Endothelial cell (in vitro differentiated cells): ENCODE measurements around the gene WDR77. TPM values are rescaled to one million over a fixed set of nuclear protein-coding genes. Genes with fewer than 3 reads are reported as not detected.

Experiments
- DNase-seq: peaks from one replicate; pipeline ENCODE4 v3.0.0; 2021; ENCODE audit warnings: low spot score
- H3K27ac Mint-ChIP-seq: one replicate; pipeline ENCODE4 v1.8.0; 2021; ENCODE audit warnings: mixed read lengths, inconsistent platforms; ENCODE audit not compliant: unreplicated experiment
- H3K27me3 Mint-ChIP-seq: one replicate; pipeline ENCODE4 v1.8.0; 2021; ENCODE audit warnings: mild to moderate bottlenecking, moderate library complexity, mixed read lengths, inconsistent platforms; ENCODE audit not compliant: unreplicated experiment
- H3K36me3 Mint-ChIP-seq: one replicate; pipeline ENCODE4 v1.8.0; 2021; ENCODE audit warnings: mild to moderate bottlenecking, low read depth, mixed read lengths, inconsistent platforms; ENCODE audit not compliant: unreplicated experiment
- H3K4me1 Mint-ChIP-seq: one replicate; pipeline ENCODE4 v1.8.0; 2021; ENCODE audit warnings: mild to moderate bottlenecking, mixed read lengths, inconsistent platforms; ENCODE audit not compliant: unreplicated experiment
- H3K4me3 Mint-ChIP-seq: one replicate; pipeline ENCODE4 v1.8.0; 2021; ENCODE audit warnings: mild to moderate bottlenecking, mixed read lengths, inconsistent platforms; ENCODE audit not compliant: unreplicated experiment
- H3K9me3 Mint-ChIP-seq: one replicate; pipeline ENCODE4 v1.8.0; 2021; ENCODE audit warnings: mixed read lengths, inconsistent platforms; ENCODE audit not compliant: unreplicated experiment
- total RNA-seq: library from RNA; stranded (reverse); fragmentation: NEBNext Ultra II Directional; extraction: Animal tissue kit (Norgen Biotek cat#: 25700); gene quantifications from one replicate; pipeline ENCODE4 v1.2.1, GENCODE V29; 2021; ENCODE audit not compliant: unreplicated experiment
- TF ChIP-seq, protein P1 (sequence below): fragments of 200-600 bp; sonication (generic); IDR thresholded peaks from one replicate; pipeline ENCODE4 v1.5.0; 2021; ENCODE audit warnings: antibody characterized with exemption; ENCODE audit not compliant: unreplicated experiment

Gene WDR77
- total RNA-seq, 1 donor from 2014 or later: 46.2 TPM

DNA sequence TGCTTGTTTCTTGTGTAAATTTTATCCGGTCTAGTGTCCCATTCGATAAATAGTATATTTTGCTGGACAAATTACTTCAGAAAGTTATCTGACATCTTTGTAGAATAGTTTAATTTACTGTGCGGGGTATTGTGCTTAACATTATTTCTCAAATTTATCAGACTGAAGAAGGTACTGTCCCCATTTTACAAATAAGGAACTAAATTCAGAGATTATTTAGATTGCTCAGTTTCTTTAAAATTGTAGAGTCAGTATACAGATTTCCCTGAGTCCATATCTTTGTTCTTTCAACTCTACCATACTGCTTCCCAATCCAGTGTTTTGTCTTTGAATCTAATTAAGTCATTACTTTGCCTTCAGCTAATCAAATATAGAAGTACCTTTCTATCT lies 6.6 kb upstream of the WDR77 start:
- H3K4me1 Mint-ChIP-seq: peaks cover 6% of the 10 kb centered on the region

DNA sequence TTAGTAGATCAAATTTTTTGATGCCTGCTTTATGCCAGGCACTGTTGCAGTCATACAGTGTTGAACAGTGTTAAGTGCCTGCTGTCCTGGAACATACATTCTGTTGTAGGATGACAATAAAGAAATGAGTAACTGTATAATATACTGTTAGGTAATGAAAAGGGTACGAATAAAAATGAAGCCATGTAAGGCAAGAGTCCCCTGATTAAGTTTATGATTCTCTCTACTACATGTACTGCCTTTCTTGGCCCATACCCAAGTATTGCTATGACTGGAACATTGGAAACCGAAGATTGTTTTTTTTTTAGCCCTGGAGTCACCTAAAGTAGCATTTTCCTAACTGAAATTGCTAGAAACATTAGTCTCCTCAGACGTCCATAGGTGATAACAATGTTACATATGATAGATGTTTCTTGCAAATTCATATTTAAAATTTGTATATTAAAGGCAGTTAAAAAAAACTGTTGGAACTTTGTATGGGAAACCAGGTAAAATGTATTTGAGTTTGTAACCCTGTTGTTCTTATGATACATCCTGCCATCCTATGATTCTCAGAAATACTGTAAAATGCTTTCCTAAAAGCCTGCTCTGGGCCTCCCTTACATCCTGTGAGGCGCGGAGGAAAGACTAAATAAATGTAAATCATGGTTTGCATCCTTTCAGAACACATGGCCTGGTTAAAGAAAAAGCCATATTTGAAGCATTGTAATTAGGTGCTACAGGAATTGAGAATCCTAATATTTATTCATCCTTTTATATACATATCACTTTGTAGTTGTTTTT lies 6.0 kb upstream of the WDR77 start:
- Mint-ChIP-seq H3K36me3 (peaks cover 9% of the 10 kb centered on the region), H3K27ac (no peak overlapping the region), H3K4me3 (no peak overlapping the region), H3K27me3 (peaks cover under 1% of the 10 kb centered on the region), H3K4me1 (peaks cover 6% of the 10 kb centered on the region), H3K9me3 (no peaks in the 10 kb centered on the region)
- no peak for DNase-seq
- TF ChIP-seq, protein P1, sequence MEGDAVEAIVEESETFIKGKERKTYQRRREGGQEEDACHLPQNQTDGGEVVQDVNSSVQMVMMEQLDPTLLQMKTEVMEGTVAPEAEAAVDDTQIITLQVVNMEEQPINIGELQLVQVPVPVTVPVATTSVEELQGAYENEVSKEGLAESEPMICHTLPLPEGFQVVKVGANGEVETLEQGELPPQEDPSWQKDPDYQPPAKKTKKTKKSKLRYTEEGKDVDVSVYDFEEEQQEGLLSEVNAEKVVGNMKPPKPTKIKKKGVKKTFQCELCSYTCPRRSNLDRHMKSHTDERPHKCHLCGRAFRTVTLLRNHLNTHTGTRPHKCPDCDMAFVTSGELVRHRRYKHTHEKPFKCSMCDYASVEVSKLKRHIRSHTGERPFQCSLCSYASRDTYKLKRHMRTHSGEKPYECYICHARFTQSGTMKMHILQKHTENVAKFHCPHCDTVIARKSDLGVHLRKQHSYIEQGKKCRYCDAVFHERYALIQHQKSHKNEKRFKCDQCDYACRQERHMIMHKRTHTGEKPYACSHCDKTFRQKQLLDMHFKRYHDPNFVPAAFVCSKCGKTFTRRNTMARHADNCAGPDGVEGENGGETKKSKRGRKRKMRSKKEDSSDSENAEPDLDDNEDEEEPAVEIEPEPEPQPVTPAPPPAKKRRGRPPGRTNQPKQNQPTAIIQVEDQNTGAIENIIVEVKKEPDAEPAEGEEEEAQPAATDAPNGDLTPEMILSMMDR: no peak

More for the DNA sequence above, 6.6 kb upstream of the WDR77 start:
- Mint-ChIP-seq H3K27ac (no peak overlapping the region), H3K27me3 (no peaks in the 10 kb centered on the region), H3K9me3 (no peaks in the 10 kb centered on the region), H3K4me3 (no peak overlapping the region), H3K36me3 (peaks cover 9% of the 10 kb centered on the region)
- TF ChIP-seq, protein P1: no peak
- no peak for DNase-seq

DNA sequence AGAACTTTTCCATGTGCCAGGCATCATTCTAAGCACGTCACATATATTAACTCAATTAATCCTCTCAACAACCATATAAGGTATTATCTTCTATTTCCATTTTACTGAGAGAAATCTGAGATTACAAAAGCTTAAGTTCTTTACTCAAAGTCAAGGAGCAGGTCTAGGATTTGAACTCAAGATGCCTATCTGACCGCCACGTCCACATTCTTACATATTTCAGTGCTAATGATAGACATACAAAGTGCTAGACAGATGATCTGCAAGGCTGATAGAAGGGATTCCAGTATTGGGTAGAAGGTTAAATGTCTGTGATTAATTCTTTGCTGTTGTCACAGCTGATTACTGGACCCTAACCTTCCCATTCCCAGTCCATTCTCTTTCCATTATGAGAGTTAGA lies 4.7 kb upstream of the WDR77 start:
- H3K36me3 Mint-ChIP-seq: peaks cover 4% of the 10 kb centered on the region

DNA sequence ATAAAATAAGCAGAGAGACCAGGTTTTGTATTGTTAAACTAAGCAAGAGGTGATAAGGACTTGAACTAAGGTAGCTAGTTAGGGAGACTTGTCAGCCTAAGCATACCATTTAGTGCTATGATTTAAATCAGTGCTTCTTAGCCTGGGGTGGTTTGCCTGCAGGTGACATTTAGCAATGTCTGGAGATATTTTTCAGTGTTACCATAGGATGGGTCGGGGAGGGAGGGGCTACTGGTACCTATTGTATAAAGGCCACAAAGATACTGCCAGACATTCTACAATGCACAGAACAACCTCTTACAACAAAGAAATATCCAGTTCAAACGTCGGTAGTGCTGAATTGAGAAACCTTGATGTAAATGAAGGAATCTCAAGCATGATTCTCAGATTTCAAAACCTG lies 3.5 kb upstream of the WDR77 start:
- TF ChIP-seq, protein P1: no peak
- no peak for DNase-seq
- H3K4me3 Mint-ChIP-seq: no peak overlapping the region
- no peak overlapping the region for H3K27ac Mint-ChIP-seq
- H3K4me1 Mint-ChIP-seq: peaks cover 26% of the 10 kb centered on the region
- H3K9me3 Mint-ChIP-seq: no peaks in the 10 kb centered on the region
- H3K27me3 Mint-ChIP-seq: peaks cover 7% of the 10 kb centered on the region
- H3K36me3 Mint-ChIP-seq: no peaks in the 10 kb centered on the region

More for the DNA sequence above, 4.7 kb upstream of the WDR77 start:
- Mint-ChIP-seq H3K27ac (peak overlapping the region; percentile 1), H3K9me3 (no peaks in the 10 kb centered on the region), H3K4me3 (no peak overlapping the region), H3K27me3 (peaks cover 4% of the 10 kb centered on the region), H3K4me1 (peaks cover 16% of the 10 kb centered on the region)
- TF ChIP-seq, protein P1: no peak
- DNase-seq: no peak

DNA sequence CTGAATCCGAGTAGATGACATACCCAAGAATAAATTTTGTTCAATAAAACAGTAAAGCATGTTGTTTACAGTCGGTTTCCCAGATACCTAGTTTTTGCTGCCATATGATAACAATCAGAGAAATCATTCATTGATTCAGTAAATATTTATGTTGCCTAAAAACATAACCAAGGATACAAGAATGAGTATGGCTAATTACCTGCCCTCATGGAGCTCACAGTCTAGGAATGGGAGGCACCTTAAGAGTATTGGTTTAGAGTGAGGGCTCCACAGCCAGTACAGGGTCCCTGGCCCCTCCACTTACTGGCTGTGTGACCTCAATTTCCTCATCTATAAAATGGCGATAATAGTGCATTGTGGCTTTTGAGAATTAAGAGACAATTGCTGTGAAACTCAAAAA lies 1.1 kb upstream of the WDR77 start:
- Mint-ChIP-seq H3K9me3 (no peaks in the 10 kb centered on the region), H3K36me3 (peaks cover 13% of the 10 kb centered on the region), H3K4me1 (peaks cover 40% of the 10 kb centered on the region), H3K27me3 (peaks cover 7% of the 10 kb centered on the region), H3K4me3 (peak overlapping the region; percentile 99), H3K27ac (peak overlapping the region; percentile 99)
- TF ChIP-seq, protein P1: no peak
- no peak for DNase-seq
